ENCODE measurements around the gene SUPT6H. TPM values are rescaled to one million over a fixed set of nuclear protein-coding genes. Genes with fewer than 3 reads are reported as not detected.
A peak's percentile ranks its signal among the peaks of the same experiment; 100 is the strongest.

The SUPT6H gene
- total RNA-seq, 1 donor from 2014 or later: 29.9 TPM

DNA sequence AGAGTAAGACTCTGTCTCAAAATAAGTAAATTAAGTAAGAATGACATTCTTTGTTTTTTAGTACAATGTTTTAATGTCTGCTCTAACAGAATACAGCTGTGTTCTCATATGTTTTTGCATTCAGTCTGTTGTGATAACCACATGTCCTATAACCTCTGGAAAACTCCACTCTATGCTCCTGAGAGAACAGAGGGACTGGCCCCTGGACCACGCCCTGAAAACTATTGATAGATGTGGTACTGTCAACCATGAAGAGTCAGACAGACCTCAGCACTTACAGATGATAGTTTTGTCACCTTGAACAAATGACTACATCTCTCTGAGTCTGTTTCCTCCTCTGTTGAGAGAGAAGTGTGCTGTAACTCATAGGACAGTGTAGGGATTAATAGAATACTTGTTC is 7.9 kb downstream of the SUPT6H start:
- H3F3A ChIP-seq (ENCODE audit: low read depth): peaks cover 4% of the 10 kb centered on the region
- H3K79me2 ChIP-seq (ENCODE audit: low read depth): peaks cover 53% of the 10 kb centered on the region
- no peak for DNase-seq (ENCODE audit: low spot score)
- TF ChIP-seq EZH2phosphoT487 (IDR thresholded peaks at IDR 0.05) (no peak), EZH2 (IDR thresholded peaks at IDR 0.05) (no peak)
- TF ChIP-seq, protein P1, sequence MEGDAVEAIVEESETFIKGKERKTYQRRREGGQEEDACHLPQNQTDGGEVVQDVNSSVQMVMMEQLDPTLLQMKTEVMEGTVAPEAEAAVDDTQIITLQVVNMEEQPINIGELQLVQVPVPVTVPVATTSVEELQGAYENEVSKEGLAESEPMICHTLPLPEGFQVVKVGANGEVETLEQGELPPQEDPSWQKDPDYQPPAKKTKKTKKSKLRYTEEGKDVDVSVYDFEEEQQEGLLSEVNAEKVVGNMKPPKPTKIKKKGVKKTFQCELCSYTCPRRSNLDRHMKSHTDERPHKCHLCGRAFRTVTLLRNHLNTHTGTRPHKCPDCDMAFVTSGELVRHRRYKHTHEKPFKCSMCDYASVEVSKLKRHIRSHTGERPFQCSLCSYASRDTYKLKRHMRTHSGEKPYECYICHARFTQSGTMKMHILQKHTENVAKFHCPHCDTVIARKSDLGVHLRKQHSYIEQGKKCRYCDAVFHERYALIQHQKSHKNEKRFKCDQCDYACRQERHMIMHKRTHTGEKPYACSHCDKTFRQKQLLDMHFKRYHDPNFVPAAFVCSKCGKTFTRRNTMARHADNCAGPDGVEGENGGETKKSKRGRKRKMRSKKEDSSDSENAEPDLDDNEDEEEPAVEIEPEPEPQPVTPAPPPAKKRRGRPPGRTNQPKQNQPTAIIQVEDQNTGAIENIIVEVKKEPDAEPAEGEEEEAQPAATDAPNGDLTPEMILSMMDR (IDR thresholded peaks at IDR 0.05): no peak
- Mint-ChIP-seq H3K27me3 (ENCODE audit: insufficient read depth, low read depth) (no peaks in the 10 kb centered on the region), H3K9me3 (no peaks in the 10 kb centered on the region), H3K4me3 (peak overlapping the region; percentile 18), H3K4me1 (peaks cover 15% of the 10 kb centered on the region), H3K27ac (no peak overlapping the region), H3K36me3 (peaks cover 46% of the 10 kb centered on the region)
- no peak overlapping the region for H2AFZ ChIP-seq (replicated peaks)
- peaks cover 25% of the 10 kb centered on the region for H4K20me1 ChIP-seq (ENCODE audit: low read depth)
- no peak overlapping the region for H3K4me2 ChIP-seq
- no peak overlapping the region for H3K9ac ChIP-seq
- H3K4me3 ChIP-seq: no peak overlapping the region
- H3K36me3 ChIP-seq: peaks cover 9% of the 10 kb centered on the region
- H3K27me3 ChIP-seq: no peaks in the 10 kb centered on the region
- H3K9me3 ChIP-seq (ENCODE audit: low read depth): no peaks in the 10 kb centered on the region
- no peaks in the 10 kb centered on the region for H3K4me1 ChIP-seq
- H3K27ac ChIP-seq: no peak overlapping the region

DNA sequence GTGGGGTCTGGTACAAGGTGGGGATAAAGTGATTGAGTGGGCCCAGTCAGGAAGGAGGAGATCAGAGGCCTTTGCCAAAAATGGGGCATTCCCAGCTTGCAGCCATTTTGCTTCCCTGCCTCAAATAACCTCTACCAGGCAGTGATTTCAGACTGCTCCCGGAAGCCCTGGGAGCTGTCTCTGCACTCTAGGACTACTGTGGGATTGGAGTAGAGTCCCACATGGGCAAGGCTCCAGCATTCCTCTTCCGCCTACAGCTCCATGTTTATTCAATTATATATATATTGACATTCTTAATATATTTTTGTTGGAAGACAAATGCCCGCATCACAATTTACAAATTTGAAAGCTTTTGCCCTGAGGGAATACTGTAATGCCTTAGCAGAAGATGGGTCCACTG is 13.5 kb downstream of the SUPT6H start:
- no peak overlapping the region for H2AFZ ChIP-seq (replicated peaks)
- Mint-ChIP-seq H3K27ac (no peak overlapping the region), H3K36me3 (peaks cover 37% of the 10 kb centered on the region), H3K4me1 (no peaks in the 10 kb centered on the region), H3K4me3 (no peak overlapping the region), H3K27me3 (ENCODE audit: insufficient read depth, low read depth) (no peaks in the 10 kb centered on the region), H3K9me3 (no peaks in the 10 kb centered on the region)
- peaks cover under 1% of the 10 kb centered on the region for H4K20me1 ChIP-seq (ENCODE audit: low read depth)
- H3K27ac ChIP-seq: no peak overlapping the region
- no peaks in the 10 kb centered on the region for H3F3A ChIP-seq (ENCODE audit: low read depth)
- H3K4me2 ChIP-seq: no peak overlapping the region
- H3K79me2 ChIP-seq (ENCODE audit: low read depth): peaks cover under 1% of the 10 kb centered on the region
- peaks cover 9% of the 10 kb centered on the region for H3K36me3 ChIP-seq
- DNase-seq (ENCODE audit: low spot score): no peak
- no peaks in the 10 kb centered on the region for H3K27me3 ChIP-seq
- H3K4me3 ChIP-seq: no peak overlapping the region
- TF ChIP-seq EZH2phosphoT487 (IDR thresholded peaks at IDR 0.05): no peak
- TF ChIP-seq EZH2 (IDR thresholded peaks at IDR 0.05): no peak
- TF ChIP-seq, protein P1 (IDR thresholded peaks at IDR 0.05): no peak
- H3K9me3 ChIP-seq (ENCODE audit: low read depth): no peaks in the 10 kb centered on the region
- no peaks in the 10 kb centered on the region for H3K4me1 ChIP-seq
- no peak overlapping the region for H3K9ac ChIP-seq

DNA sequence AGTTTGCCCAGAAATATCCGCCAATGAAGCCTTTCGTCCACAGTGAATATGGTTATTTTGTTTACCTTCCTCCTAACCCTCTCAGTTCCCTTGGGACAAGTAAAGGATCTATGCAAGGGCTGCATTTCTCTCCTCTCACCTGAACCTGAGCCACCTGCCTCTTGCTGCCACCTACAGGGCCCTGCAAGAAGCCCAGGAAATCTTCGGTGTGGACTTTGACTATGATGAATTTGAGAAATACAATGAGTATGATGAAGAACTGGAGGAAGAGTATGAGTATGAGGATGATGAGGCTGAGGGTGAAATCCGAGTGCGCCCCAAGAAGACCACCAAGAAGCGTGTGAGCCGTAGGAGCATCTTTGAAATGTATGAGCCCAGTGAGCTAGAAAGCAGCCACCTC is 14.0 kb downstream of the SUPT6H start:
- H3F3A ChIP-seq (ENCODE audit: low read depth): no peaks in the 10 kb centered on the region
- no peaks in the 10 kb centered on the region for H4K20me1 ChIP-seq (ENCODE audit: low read depth)
- H3K9me3 Mint-ChIP-seq: no peaks in the 10 kb centered on the region
- H3K79me2 ChIP-seq (ENCODE audit: low read depth): no peaks in the 10 kb centered on the region
- DNase-seq (ENCODE audit: low spot score): no peak
- H3K36me3 Mint-ChIP-seq: peaks cover 34% of the 10 kb centered on the region
- H3K9me3 ChIP-seq (ENCODE audit: low read depth): no peaks in the 10 kb centered on the region
- H3K27ac Mint-ChIP-seq: no peak overlapping the region
- H3K27ac ChIP-seq: no peak overlapping the region
- no peak overlapping the region for H3K4me2 ChIP-seq
- H3K4me1 Mint-ChIP-seq: no peaks in the 10 kb centered on the region
- H3K27me3 ChIP-seq: no peaks in the 10 kb centered on the region
- TF ChIP-seq, protein P1 (IDR thresholded peaks at IDR 0.05): peak; percentile 25
- TF ChIP-seq EZH2 (IDR thresholded peaks at IDR 0.05): no peak
- no peak for TF ChIP-seq EZH2phosphoT487 (IDR thresholded peaks at IDR 0.05)
- no peaks in the 10 kb centered on the region for H3K4me1 ChIP-seq
- no peak overlapping the region for H2AFZ ChIP-seq (replicated peaks)
- H3K9ac ChIP-seq: no peak overlapping the region
- no peak overlapping the region for H3K4me3 Mint-ChIP-seq
- H3K36me3 ChIP-seq: peaks cover 9% of the 10 kb centered on the region
- H3K4me3 ChIP-seq: no peak overlapping the region
- no peaks in the 10 kb centered on the region for H3K27me3 Mint-ChIP-seq (ENCODE audit: insufficient read depth, low read depth)

All from neural progenitor cell (in vitro differentiated cells).